Measurements from ENCODE around the gene SLC27A5. TPM values are rescaled to one million over a fixed set of nuclear protein-coding genes. Genes with fewer than 3 reads are reported as not detected.

The SLC27A5 gene
- total and polyA plus RNA-seq, 9 of the 15 experiments (the other 6 are each of a cell fraction or from before 2014, with no cell fraction given): 42.2 to 318 (median 64.7) TPM

DNA sequence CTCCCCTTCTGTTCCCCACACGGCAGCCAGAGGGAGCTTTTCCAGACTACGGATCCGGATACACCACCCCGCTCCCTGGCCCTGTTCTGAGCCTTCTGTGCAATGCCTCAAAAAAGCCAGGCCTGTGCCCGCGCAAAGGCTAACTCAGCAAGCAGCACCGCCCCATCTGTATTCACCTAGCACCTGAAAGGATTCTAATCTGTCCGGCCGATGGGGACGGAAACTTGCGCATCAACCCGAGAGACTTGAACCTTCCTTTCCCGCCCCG lies 7.2 kb upstream of the SLC27A5 start (continued):
- TF ChIP-seq PTBP1 (IDR thresholded peaks at IDR 0.05; ENCODE audit: low read depth, low read length) (no peak), HNRNPLL (IDR thresholded peaks at IDR 0.05; ENCODE audit: low read depth, low read length, poor library complexity, severe bottlenecking) (no peak), ETV1 (tag; conservative IDR thresholded peaks at IDR 0.05; ENCODE audit: low read depth) (peak; percentile 77)
- TF ChIP-seq, protein P1, sequence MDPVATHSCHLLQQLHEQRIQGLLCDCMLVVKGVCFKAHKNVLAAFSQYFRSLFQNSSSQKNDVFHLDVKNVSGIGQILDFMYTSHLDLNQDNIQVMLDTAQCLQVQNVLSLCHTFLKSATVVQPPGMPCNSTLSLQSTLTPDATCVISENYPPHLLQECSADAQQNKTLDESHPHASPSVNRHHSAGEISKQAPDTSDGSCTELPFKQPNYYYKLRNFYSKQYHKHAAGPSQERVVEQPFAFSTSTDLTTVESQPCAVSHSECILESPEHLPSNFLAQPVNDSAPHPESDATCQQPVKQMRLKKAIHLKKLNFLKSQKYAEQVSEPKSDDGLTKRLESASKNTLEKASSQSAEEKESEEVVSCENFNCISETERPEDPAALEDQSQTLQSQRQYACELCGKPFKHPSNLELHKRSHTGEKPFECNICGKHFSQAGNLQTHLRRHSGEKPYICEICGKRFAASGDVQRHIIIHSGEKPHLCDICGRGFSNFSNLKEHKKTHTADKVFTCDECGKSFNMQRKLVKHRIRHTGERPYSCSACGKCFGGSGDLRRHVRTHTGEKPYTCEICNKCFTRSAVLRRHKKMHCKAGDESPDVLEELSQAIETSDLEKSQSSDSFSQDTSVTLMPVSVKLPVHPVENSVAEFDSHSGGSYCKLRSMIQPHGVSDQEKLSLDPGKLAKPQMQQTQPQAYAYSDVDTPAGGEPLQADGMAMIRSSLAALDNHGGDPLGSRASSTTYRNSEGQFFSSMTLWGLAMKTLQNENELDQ (CRISPR knock-in tag; IDR thresholded peaks at IDR 0.05; ENCODE audit: borderline replicate concordance): 0 out of 2 replicates have a peak, but pooled peaks have one; percentile 38
- TF ChIP-seq, protein P2, sequence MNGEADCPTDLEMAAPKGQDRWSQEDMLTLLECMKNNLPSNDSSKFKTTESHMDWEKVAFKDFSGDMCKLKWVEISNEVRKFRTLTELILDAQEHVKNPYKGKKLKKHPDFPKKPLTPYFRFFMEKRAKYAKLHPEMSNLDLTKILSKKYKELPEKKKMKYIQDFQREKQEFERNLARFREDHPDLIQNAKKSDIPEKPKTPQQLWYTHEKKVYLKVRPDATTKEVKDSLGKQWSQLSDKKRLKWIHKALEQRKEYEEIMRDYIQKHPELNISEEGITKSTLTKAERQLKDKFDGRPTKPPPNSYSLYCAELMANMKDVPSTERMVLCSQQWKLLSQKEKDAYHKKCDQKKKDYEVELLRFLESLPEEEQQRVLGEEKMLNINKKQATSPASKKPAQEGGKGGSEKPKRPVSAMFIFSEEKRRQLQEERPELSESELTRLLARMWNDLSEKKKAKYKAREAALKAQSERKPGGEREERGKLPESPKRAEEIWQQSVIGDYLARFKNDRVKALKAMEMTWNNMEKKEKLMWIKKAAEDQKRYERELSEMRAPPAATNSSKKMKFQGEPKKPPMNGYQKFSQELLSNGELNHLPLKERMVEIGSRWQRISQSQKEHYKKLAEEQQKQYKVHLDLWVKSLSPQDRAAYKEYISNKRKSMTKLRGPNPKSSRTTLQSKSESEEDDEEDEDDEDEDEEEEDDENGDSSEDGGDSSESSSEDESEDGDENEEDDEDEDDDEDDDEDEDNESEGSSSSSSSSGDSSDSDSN (IDR thresholded peaks at IDR 0.05; ENCODE audit: borderline replicate concordance in 1 of 2, low read depth in 2 of 2, low read length in 2 of 2): peak in 1 of 2 experiments; percentile 49; a peak in 1 of 4 replicates

Data from K562 (cell line).